DMS 273 (cell line): ENCODE measurements around the gene CDC42BPA.
"Not testable (repeated sequence)": the region's sequence is repeated elsewhere in the genome, so short reads cannot be mapped to it uniquely, and the experiment has no call there.

ENCODE experiments used
- DNase-seq: peaks from one replicate; lab custom pipeline; 2025; ENCODE audit not compliant: unreplicated experiment; lab: John Stamatoyannopoulos, UW

The CDC42BPA gene

DNA sequence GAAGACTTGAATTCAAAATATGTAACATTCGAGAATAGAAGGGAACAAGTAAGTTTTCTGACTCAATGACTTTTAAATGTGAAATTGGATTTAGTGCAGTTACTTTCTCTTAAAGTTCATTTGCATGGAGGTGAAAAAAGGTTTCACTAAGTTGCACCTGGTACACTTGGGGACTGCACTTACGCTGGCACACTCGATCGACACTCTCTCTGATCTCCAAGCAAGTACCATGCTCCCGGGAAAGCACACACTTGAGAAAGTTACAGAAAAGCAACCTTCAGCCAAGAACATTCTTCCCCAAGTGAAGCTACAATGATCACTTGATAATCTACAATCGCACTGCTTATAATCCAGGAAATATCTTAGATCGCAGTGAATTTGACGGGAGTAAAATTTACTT lies 315.1 kb downstream of the CDC42BPA start:
- DNase-seq = no peak

DNA sequence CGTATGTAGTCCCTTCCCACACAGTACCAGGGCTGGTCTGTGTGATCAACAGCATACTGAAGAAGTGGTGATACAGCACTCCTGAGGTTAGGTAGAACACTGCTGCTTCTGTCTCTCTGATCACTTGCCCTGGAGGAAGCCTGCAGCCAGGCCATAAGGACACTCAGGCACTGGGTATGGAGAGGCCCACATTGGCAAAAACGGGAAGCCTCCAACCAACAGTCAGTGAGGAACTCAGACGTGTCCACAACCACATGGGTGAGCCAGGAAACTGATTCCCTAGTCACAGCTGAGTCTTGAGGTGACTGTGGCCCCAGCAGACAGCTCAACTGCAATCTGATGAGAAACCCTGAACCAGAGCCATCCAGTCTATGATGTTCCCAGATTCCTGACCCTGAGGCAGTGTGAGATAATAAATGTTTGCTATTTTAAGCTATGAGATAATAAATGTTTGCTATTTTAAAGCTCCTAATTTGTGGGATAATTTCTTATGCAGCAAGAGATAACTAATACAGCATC lies 315.7 kb downstream of the CDC42BPA start:
- DNase-seq = no peak

GRCh38 chr1:226999579-226999978 lies 318.7 kb downstream of the CDC42BPA start:
- not testable (repeated sequence) for DNase-seq

- no peak for DNase-seq
Measured at GRCh38 chr1:226995365-226996332, 322.6 kb downstream of the CDC42BPA start.

GRCh38 chr1:226994586-226995364 lies 323.5 kb downstream of the CDC42BPA start:
- no peak for DNase-seq

DNA sequence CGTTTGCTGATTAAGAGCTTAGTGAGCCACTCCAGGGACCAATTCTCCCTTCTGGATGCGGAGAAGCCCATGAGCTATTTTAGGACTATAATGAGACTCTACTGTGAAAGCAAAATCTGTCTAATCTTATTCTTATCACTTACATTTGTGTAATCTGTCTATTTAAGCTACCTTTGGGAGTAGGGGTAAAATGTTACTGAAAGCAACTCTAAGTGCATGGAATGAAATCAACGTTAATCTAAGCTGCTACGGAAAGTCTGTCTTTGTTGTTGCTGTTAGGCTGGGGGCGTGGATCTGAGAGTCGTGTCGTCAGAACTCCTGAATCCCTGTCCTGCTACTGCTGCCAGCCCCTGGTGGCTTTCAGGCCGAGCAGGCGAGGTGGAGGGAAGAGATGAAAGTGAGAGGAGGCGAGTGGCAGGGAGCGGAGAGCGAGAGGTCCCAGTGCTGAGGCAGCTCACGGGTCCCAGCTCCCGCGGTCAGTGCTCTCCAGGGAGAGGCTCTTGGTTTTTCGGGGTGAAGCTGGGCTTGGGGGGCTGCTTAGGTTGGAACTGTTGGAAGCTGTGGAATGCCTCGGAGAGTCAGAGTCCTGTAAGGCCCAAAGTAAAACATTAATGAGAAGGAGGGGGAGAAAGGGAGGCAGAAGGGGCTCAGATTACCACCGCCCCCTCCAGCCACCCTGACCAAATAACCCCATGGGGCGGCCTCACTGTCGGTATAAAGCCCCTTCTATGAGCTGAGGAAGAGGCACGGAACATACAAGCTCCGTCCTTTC lies 324.3 kb downstream of the CDC42BPA start:
- no peak for DNase-seq

GRCh38 chr1:226991920-226992319 lies 326.4 kb downstream of the CDC42BPA start:
- DNase-seq = no peak

- no peak for DNase-seq
Measured at GRCh38 chr1:226990133-226990716, 328.1 kb downstream of the CDC42BPA start.

DNA sequence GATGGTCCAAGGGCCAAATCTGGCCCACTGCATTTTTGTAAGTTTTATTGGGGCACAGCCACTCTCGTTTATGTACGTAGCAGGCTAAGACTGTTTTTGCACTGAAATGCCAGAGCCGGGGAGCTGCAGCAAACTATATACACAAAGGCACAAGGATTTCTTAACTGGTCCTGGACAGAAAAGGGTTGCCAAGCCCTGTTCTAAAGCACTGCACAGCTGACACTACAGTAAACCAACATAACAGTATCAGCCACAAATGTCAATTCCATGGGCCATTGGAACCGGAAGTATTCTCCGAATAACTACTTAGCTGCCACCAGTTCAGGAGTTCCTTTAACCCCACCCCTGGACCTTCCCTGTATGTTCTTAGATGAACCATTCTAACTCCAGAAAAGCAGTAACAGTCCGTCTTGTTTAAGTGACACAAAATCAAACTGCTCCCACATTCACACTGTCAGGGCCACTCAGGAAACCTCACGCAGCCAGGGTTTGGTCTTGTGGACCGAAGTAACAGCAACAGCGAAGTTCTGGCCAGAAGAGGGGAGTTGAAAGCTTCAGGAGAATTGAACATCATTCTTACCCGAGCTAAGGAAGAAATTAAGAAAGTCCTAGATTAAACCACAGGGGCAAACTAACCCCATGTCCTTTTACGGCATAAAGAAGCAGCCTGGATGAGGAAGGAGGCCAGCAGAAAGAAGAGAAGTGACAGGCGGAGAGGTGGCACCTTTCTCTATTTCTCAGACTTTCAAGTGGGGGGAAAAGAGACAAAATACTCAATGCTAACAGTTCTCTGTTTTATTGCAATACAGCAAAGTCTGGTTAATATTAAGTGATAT lies 329.0 kb downstream of the CDC42BPA start:
- DNase-seq = no peak

DNA sequence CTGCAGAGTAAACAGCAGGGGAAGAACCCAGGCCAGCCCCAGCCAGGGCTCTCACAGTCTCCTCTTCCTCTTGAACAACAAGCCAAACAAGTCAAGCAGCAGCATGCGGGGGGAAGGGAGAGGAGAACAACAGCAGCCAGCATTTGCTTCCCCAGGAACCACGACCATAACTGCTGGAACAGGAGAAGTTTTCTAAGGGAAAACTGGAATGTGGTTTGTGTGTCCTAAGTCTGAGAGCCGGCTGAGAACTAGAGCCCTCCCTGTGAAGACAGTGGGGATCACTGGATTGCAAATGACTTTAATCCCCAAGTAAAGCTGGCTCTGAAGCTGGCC lies 330.0 kb downstream of the CDC42BPA start:
- DNase-seq = no peak

DNA sequence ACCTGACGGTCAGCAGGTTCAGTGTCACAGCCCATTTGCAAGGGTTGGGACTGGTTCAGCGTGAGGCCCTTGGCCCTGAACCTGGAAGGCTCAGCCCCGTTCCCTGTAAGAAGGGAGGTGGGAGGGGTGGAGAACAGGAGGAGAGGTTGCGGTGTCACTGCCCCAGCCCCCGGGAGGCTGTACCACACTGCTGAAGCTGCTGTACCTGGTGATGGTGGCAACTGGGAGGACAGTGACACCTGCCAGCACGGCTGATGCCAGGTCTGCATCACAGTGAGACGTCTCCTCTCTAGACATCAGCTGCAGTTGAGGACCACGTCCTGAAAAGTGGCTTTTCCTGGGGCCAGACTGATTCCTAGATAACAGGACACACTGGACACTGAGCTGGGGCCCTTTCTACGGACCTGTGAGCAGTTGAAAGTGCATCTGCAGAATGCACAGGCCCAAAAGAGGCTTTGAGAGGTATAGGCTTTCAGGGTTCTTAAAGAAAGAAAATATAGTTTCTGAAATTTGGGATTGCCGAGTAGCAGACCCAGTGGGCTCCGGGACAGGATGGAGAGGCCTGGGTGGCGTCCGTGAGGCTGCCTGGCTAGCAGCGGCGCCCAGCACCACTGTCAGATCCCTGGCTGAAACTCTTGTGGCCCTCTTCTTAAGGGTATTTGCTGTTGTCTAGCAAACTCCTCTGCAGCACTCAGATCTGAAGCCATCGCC lies 330.5 kb downstream of the CDC42BPA start:
- no peak for DNase-seq

- DNase-seq = no peak
Measured at GRCh38 chr1:226987179-226987536, 331.1 kb downstream of the CDC42BPA start.

DNA sequence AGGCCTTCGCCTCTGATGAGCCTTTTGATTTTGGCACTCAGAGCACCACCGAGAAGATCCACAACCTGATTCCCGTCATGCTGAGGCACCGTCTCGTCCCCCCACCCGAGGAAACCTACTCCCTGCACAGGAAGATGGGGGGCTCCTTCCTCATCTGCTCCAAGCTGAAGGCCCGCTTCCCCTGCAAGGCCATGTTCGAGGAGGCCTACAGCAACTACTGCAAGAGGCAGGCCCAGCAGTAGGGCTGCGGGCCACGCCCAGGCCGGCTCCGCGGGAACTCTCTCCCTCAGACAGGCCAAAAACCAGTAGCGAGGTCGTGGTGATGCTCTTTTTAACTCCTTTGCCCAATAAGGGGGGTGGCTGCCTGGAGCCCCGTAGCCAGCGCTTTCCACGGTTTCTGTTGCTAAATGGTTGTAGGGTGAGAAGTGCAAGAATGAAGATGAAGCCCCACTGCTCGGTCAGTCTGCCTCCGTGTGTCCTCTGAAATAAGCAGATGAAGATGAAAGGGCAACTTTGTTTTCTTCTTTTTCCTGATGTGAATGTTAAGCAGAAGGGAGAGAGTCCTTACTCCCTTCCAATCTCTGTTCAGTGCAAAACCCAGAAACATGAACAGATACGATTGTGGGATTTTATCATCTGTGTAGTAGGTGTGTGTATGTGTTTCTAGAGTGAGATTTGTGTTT lies 331.7 kb downstream of the CDC42BPA start:
- no peak for DNase-seq

- DNase-seq = no peak
Measured at GRCh38 chr1:226985839-226986463, 332.3 kb downstream of the CDC42BPA start.

- DNase-seq = no peak
Measured at GRCh38 chr1:226985239-226985838, 333.0 kb downstream of the CDC42BPA start.

DNA sequence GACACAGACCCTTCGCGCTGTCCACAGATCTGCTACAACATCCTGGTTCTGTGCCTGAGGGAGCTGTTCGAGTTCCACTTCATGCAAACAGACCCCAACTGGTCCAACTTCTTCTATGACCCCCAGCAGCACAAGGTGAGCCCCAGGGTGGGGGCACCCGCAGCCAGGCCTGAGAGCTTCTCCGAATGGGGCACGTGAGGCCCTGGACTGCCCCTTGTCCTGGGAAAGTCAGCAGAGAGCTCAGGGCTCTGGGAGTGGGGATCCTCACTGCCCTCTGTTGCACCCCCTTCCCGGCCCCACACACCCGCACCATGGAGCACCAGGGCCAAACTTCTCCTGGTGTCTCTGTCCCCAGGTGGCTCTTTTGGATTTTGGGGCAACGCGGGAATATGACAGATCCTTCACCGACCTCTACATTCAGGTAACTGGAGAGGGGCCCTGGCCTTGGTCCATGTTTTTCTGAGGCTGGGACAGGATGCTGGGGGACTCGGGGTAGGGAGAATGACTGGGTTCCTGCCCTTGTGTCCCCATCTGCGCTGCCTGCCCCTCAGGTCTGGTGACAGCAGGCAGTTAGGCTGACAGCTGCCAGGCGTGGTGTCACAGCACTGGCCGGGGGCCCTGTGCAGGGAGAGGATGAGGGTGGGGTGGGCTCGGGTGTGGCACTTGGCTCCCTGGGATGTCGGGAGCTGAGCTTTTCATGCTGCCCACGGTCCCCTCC lies 333.6 kb downstream of the CDC42BPA start:
- DNase-seq = no peak

DNA sequence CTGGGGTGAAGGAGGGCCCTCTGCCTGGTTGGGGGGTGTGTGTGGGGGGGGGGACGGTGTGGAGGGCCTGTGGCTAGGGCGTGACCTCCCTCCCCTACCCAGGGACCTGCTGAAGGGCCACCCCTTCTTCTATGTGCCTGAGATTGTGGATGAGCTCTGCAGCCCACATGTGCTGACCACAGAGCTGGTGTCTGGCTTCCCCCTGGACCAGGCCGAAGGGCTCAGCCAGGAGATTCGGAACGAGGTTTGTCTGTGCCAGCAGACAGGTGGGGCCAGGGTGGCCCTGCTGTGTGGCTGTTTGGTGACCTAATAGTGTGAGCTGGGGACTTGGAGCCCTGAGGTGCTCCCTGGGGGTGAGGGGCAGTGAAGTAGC lies 334.3 kb downstream of the CDC42BPA start:
- no peak for DNase-seq
